Endothelial cell of coronary artery (primary cell): Measurements from ENCODE around the gene CLEC14A. TPM values are rescaled to one million over a fixed set of nuclear protein-coding genes. Genes with fewer than 3 reads are reported as not detected.

Experiments
- total RNA-seq: library from RNA; depleted of rRNA; stranded (reverse); fragments of >200 nt; gene quantifications from 2 replicates; pipeline ENCODE4 v1.2.3, GENCODE V29; 2014

Gene CLEC14A
- 235 and 286 TPM in 2 replicates for total RNA-seq

DNA sequence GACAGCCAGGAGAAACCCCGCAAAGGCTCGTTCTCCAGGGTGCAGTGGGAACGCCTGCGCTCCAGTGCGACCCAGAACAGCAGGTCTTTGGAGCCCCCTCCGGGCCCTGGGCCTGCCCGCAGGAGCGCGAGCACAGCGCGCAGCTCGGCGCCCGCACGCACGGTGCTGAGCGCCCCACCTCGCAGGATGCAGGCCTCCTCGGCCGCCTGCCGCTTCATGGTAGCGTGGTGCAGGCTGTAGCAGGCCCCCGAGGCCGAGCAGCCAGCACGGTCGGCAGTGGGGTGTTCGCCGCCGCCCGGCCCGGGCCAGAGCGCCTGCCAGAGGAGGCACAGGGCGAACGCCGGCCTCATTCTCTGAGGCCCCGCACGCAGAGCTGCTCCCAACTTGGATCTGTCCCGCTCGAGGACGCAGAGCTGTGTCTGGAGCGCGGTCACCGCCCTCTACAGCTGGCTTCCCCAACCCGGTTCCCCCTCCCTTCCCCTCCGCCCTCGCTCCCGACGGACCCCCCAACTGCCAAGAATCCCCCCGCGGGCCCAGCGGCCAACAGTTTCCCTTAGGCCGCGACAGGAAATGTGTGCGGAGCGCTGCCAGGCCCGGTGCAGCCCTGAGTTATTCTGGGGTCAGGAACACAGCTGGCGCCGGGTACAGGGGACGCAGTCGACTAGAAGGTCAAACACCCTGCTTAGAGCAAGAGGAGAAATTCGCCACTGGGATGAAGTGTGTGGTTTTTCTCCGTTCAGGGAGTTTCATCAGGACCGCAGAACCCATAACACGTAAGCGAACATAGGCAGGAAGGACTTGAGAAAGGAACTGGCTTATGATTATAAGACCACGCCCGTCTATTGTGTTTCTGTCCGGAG is at the start of gene CLEC14A:
CLEC14A (minus strand) TSS at position 421 of the 860 bp plus-strand sequence; CDS start at position 350, 71 bp downstream.

GRCh38 chr14:38207736-38208617 is 47.9 kb downstream of the CLEC14A start, which contains the start of gene SSTR1:
Gene SSTR1 (plus strand): TSS chr14:38207904. CDS start chr14:38209390, 1,486 bp downstream.

Other genes with a start within 250 kb of the CLEC14A start
- 0.09 and 0.94 TPM in 2 replicates for gene SSTR1, start 48.2 kb downstream of the CLEC14A start, total RNA-seq